SU-DHL-6 (cell line): ENCODE measurements around the gene TRABD.

Experiments
- H2AFZ ChIP-seq: fragments of 200-600 bp; sonication (generic); 2 replicates; pipeline ENCODE4 v1.6.1; 2014; ENCODE audit warnings: low read depth, mild to moderate bottlenecking, moderate library complexity, mixed read lengths, antibody characterized with exemption, low read length; ENCODE audit not compliant: severe bottlenecking
- H3F3A ChIP-seq: fragments of 200-600 bp; shearing (Covaris generic); 2 replicates; pipeline ENCODE4 v1.6.0; 2016; ENCODE audit warnings: antibody characterized with exemption, mild to moderate bottlenecking; ENCODE audit not compliant: insufficient read depth
- H3K27ac ChIP-seq: fragments of 200-600 bp; sonication (generic); 2 replicates; pipeline ENCODE4 v1.5.1; 2016; ENCODE audit warnings: low read depth, mild to moderate bottlenecking, low read length, moderate library complexity, mixed read lengths
- H3K27me3 ChIP-seq: fragments of 200-600 bp; sonication (generic), shearing (Covaris generic); 2 replicates; pipeline ENCODE4 v1.6.0; 2014; ENCODE audit warnings: mild to moderate bottlenecking, low read length
- H3K36me3 ChIP-seq: fragments of 200-600 bp; sonication (generic); 2 replicates; pipeline ENCODE4 v1.6.1; 2014; ENCODE audit warnings: mild to moderate bottlenecking, low read length, mixed read lengths
- H3K4me2 ChIP-seq: fragments of 300-600, 200-600 bp; shearing (Covaris generic), sonication (generic); 2 replicates; pipeline ENCODE4 v1.6.0; 2014; ENCODE audit warnings: low read length, low read depth, mild to moderate bottlenecking; ENCODE audit not compliant: poor library complexity, severe bottlenecking
- H3K4me3 ChIP-seq: fragments of 200-600 bp; sonication (generic); 2 replicates; pipeline ENCODE4 v1.5.1; 2014; ENCODE audit warnings: antibody characterized with exemption, low read length, mild to moderate bottlenecking, mixed read lengths; ENCODE audit not compliant: insufficient read depth, poor library complexity, severe bottlenecking
- H3K79me2 ChIP-seq: fragments of 200-600 bp; sonication (generic); 2 replicates; pipeline ENCODE4 v1.6.1; 2014; ENCODE audit warnings: mild to moderate bottlenecking, low read length, moderate library complexity; ENCODE audit not compliant: insufficient read depth
- H3K9ac ChIP-seq: fragments of 200-600 bp; sonication (generic); 2 replicates; pipeline ENCODE4 v1.7.0; 2014; ENCODE audit warnings: mild to moderate bottlenecking, low read length
- H3K9me2 ChIP-seq: fragments of 200-600 bp; sonication (generic); replicated peaks from 2 replicates; pipeline ENCODE4 v1.6.1; 2014; ENCODE audit warnings: low read length; ENCODE audit not compliant: insufficient read depth
- H3K9me3 ChIP-seq: fragments of 200-600 bp; sonication (generic); 2 replicates; pipeline ENCODE4 v1.6.1; 2014; ENCODE audit warnings: low read length, mixed read lengths; ENCODE audit not compliant: insufficient read depth
- H4K20me1 ChIP-seq: fragments of 200-600 bp; sonication (generic); 2 replicates; pipeline ENCODE4 v1.6.1; 2014; ENCODE audit warnings: low read depth, mild to moderate bottlenecking, antibody characterized with exemption, low read length, moderate library complexity, mixed read lengths
- EZH2phosphoT487 ChIP-seq: fragments of 200-600 bp; sonication (generic), shearing (Covaris generic); conservative IDR thresholded peaks from 2 replicates; pipeline ENCODE4 v1.6.1; 2018; ENCODE audit warnings: mild to moderate bottlenecking, antibody characterized with exemption, low read length, moderate library complexity, mixed read lengths
- TF ChIP-seq, protein P1 (sequence below): fragments of 200-600 bp; sonication (generic); IDR thresholded peaks from one replicate; pipeline ENCODE4 v1.5.1; 2017; ENCODE audit warnings: antibody characterized with exemption, mild to moderate bottlenecking, low read length, moderate library complexity; ENCODE audit not compliant: insufficient read depth, poor library complexity, severe bottlenecking

Gene TRABD

DNA sequence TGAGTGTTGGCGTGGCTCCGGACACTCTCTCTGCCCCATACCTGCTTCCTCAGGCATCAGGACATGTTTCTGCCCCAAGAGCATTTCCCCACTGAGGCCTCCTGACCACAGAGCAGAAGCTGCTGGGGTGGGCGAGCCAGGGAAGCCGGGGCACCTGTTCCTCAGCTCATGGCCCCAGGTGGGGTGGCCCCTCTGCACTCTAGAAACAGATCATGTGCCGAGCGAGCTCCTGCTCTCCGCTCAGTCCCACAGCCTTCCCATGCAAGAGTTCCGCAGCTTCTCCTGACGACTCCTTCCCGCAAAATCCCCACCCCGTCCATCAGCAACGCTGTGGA lies 37.6 kb upstream of the TRABD start:
- Histone ChIP-seq H4K20me1 (no peaks in the 10 kb centered on the region), H3K9me2 (no peaks in the 10 kb centered on the region), H3K4me3 (no peak overlapping the region), H3K4me2 (no peak overlapping the region), H3K36me3 (no peaks in the 10 kb centered on the region), H3K27me3 (no peaks in the 10 kb centered on the region), H3K27ac (no peak overlapping the region), H3K9ac (no peak overlapping the region), H3F3A (no peaks in the 10 kb centered on the region), H3K79me2 (no peaks in the 10 kb centered on the region), H3K9me3 (no peaks in the 10 kb centered on the region), H2AFZ (no peak overlapping the region)
- TF ChIP-seq, protein P1, sequence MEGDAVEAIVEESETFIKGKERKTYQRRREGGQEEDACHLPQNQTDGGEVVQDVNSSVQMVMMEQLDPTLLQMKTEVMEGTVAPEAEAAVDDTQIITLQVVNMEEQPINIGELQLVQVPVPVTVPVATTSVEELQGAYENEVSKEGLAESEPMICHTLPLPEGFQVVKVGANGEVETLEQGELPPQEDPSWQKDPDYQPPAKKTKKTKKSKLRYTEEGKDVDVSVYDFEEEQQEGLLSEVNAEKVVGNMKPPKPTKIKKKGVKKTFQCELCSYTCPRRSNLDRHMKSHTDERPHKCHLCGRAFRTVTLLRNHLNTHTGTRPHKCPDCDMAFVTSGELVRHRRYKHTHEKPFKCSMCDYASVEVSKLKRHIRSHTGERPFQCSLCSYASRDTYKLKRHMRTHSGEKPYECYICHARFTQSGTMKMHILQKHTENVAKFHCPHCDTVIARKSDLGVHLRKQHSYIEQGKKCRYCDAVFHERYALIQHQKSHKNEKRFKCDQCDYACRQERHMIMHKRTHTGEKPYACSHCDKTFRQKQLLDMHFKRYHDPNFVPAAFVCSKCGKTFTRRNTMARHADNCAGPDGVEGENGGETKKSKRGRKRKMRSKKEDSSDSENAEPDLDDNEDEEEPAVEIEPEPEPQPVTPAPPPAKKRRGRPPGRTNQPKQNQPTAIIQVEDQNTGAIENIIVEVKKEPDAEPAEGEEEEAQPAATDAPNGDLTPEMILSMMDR = no peak
- TF ChIP-seq EZH2phosphoT487 = no peak

DNA sequence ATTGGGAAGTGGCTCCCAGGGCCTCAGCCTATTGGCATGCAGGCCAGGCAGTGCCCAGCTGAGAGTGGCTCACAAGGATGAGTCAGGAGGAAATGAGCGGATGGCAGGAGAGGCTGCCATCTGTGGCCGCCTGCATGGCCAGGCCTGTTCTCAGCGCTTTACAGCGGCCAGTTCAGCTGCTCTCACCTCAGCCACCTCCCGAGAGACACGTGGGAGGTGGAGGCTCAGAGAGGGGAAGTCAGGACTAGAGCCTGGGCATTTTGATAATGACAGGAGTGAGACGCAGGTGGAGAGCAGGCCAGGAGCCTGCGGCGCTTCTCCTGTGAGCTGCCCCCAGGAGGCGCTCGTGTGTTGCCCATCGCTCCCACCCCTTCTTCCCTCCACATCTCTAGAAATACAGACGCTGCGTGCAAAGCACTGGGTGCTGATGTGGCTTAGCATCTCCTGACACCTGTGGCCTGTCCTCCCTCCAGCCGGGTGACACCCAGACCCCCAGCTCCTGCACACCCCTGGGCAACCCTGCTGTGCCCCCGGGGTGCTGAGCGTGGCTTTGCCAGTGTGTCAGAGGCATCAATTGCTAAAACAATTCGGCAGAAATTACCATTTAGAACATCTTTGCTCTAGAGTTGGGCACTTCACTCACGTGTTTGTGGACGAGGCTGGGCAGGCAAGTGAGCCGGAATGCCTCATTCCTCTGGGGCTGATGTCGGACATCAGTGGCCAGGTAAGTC lies 36.6 kb upstream of the TRABD start:
- no peak overlapping the region for H3K9ac ChIP-seq
- H3K79me2 ChIP-seq = no peaks in the 10 kb centered on the region
- TF ChIP-seq, protein P1 = peak; percentile 73
- TF ChIP-seq EZH2phosphoT487 = no peak
- no peaks in the 10 kb centered on the region for H3K36me3 ChIP-seq
- H3K9me3 ChIP-seq = no peaks in the 10 kb centered on the region
- no peak overlapping the region for H3K4me3 ChIP-seq
- H3K27ac ChIP-seq = no peak overlapping the region
- no peaks in the 10 kb centered on the region for H3F3A ChIP-seq
- H3K27me3 ChIP-seq = no peaks in the 10 kb centered on the region
- no peaks in the 10 kb centered on the region for H4K20me1 ChIP-seq
- H3K9me2 ChIP-seq = no peaks in the 10 kb centered on the region
- H3K4me2 ChIP-seq = no peak overlapping the region
- H2AFZ ChIP-seq = no peak overlapping the region

DNA sequence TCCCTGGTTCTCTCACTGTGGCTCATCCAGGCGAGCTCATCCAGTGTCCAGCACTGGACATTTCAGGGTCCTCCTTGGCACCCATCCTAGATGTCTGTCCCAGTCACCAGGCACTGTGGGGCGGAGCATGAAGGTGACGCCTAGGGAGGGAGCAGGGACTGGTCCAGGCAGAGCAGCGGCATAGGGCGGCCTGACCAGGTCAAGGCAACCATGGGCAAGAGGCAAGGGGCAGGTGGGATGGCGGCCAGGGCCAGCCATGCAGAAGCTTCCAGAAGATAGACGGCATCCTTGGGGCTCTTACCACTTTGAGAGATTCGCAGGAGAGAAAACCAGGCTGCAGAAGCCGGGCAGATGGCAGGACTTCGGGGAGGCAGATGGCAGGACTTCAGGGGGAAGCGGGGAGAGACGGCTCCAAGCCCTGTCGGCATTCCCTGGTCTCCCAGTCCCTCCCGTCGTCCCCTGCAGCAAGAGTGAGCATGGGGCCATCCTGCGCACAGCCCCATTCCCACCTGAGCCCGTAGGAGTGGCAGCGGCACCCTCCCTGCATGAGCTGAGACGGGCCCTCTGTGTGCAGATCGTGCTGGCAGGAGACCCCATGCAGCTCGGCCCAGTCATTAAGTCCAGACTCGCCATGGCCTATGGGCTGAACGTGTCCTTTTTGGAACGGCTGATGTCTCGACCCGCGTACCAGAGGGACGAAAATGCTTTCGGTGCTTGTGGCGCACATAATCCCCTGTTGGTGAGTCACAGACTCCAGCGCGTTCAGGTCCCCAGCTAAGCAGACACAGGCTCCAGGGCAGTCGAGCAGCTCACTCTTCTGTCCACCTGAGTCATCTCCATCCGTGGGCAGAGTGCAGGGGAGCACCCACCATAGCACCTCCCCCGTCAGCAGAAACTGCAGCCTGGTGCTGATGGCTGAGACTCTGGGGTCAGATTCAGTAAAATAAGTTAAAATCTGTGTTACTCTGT lies 35.3 kb upstream of the TRABD start:
- Histone ChIP-seq H3F3A (no peaks in the 10 kb centered on the region), H4K20me1 (no peaks in the 10 kb centered on the region), H3K79me2 (no peaks in the 10 kb centered on the region), H3K9me2 (no peaks in the 10 kb centered on the region), H3K9me3 (no peaks in the 10 kb centered on the region), H3K27me3 (no peaks in the 10 kb centered on the region), H2AFZ (no peak overlapping the region), H3K9ac (no peak overlapping the region), H3K4me2 (no peak overlapping the region), H3K36me3 (no peaks in the 10 kb centered on the region), H3K27ac (no peak overlapping the region), H3K4me3 (no peak overlapping the region)
- TF ChIP-seq, protein P1 = no peak
- TF ChIP-seq EZH2phosphoT487 = no peak
